Mesenchymal stem cell (in vitro differentiated cells and primary cell): ENCODE data around the gene SCN4A.

Source experiments
- DNase-seq: peaks from one replicate; pipeline ENCODE4 v3.0.0-alpha.2; 2013
- H2AFZ ChIP-seq: one replicate; pipeline ENCODE4 v1.6.1; 2013; ENCODE audit warnings: low read depth, mild to moderate bottlenecking, control low read depth, inconsistent platforms, low read length, moderate library complexity
- H2AK5ac ChIP-seq: 2 replicates; pipeline ENCODE4 v1.6.1; 2013; ENCODE audit warnings: low read length, moderate library complexity, mild to moderate bottlenecking, inconsistent platforms; ENCODE audit not compliant: severe bottlenecking
- H2BK120ac ChIP-seq: one replicate; pipeline ENCODE4 v1.6.1; 2013; ENCODE audit warnings: low read depth, mild to moderate bottlenecking, inconsistent platforms, low read length, moderate library complexity
- H2BK12ac ChIP-seq, 2 experiments: one replicate each; pipeline ENCODE4 v1.6.1; 2013; ENCODE audit warnings: inconsistent platforms in 2 of 2, low read length in 2 of 2, mild to moderate bottlenecking in 2 of 2, moderate library complexity in 2 of 2, control low read depth in 1 of 2
- H2BK15ac ChIP-seq: one replicate; pipeline ENCODE4 v1.6.1; 2013; ENCODE audit warnings: mild to moderate bottlenecking, low read depth, inconsistent platforms; ENCODE audit not compliant: poor library complexity, severe bottlenecking
- H2BK5ac ChIP-seq: 2 replicates; pipeline ENCODE4 v1.6.1; 2013; ENCODE audit warnings: low read depth, mild to moderate bottlenecking, low read length, control low read depth, inconsistent platforms; ENCODE audit not compliant: poor library complexity, severe bottlenecking
- H3K14ac ChIP-seq, 2 experiments: one replicate each; pipeline ENCODE4 v1.6.1; 2013; ENCODE audit warnings: inconsistent platforms in 2 of 2, low read length in 2 of 2, control low read depth in 1 of 2, mild to moderate bottlenecking in 1 of 2, moderate library complexity in 1 of 2
- H3K18ac ChIP-seq, 2 experiments: one replicate each; pipeline ENCODE4 v1.6.1; 2013; ENCODE audit warnings: inconsistent platforms in 2 of 2, low read length in 2 of 2, control low read depth in 1 of 2, low read depth in 1 of 2, mild to moderate bottlenecking in 1 of 2
- H3K23ac ChIP-seq, 2 experiments: one replicate each; pipeline ENCODE4 v1.6.1; 2013; ENCODE audit warnings: inconsistent platforms in 2 of 2, low read length in 2 of 2, mild to moderate bottlenecking in 2 of 2, moderate library complexity in 2 of 2, control low read depth in 1 of 2
- H3K27ac ChIP-seq: 2 replicates; pipeline ENCODE4 v1.5.1; 2013; ENCODE audit warnings: mild to moderate bottlenecking, moderate library complexity, low read length, control low read depth, inconsistent platforms; ENCODE audit not compliant: poor library complexity, severe bottlenecking
- H3K27me3 ChIP-seq, 2 experiments: 2 replicates each; pipeline versions ENCODE4 v1.6.1 to v1.7.0; 2013; ENCODE audit warnings: low read length in 2 of 2, mild to moderate bottlenecking in 2 of 2, moderate library complexity in 2 of 2, control low read depth in 1 of 2, inconsistent platforms in 1 of 2; ENCODE audit not compliant: control insufficient read depth in 1 of 2, insufficient read depth in 1 of 2
- H3K36me3 ChIP-seq, 2 experiments: 2 replicates each; pipeline versions ENCODE4 v1.6.1 to v1.7.0; 2013; ENCODE audit warnings: low read length in 2 of 2, control low read depth in 1 of 2, inconsistent platforms in 1 of 2, low read depth in 1 of 2, mild to moderate bottlenecking in 1 of 2; ENCODE audit not compliant: insufficient read depth in 2 of 2, control insufficient read depth in 1 of 2
- H3K4ac ChIP-seq, 2 experiments: one replicate each; pipeline ENCODE4 v1.6.1; 2013; ENCODE audit warnings: inconsistent platforms in 2 of 2, low read length in 2 of 2, mild to moderate bottlenecking in 2 of 2, moderate library complexity in 2 of 2, control low read depth in 1 of 2, low read depth in 1 of 2
- H3K4me1 ChIP-seq: 2 replicates; pipeline ENCODE4 v1.6.1; 2013; ENCODE audit warnings: low read depth, low read length, control low read depth; ENCODE audit not compliant: control insufficient read depth, insufficient read depth
- H3K4me2 ChIP-seq: 2 replicates; pipeline ENCODE4 v1.6.1; 2013; ENCODE audit warnings: low read length, mild to moderate bottlenecking, inconsistent platforms; ENCODE audit not compliant: poor library complexity, severe bottlenecking
- H3K4me3 ChIP-seq, 2 experiments: 2 replicates each; pipeline versions ENCODE4 v1.5.1 to v1.7.0; 2013; ENCODE audit warnings: low read length in 2 of 2, mild to moderate bottlenecking in 2 of 2, control low read depth in 1 of 2, low read depth in 1 of 2; ENCODE audit not compliant: insufficient read depth in 1 of 2
- H3K79me1 ChIP-seq: replicated peaks from 2 replicates; pipeline ENCODE4 v1.6.1; 2013; ENCODE audit warnings: mild to moderate bottlenecking, control low read depth, low read length, inconsistent platforms; ENCODE audit not compliant: poor library complexity, severe bottlenecking
- H3K9ac ChIP-seq: 2 replicates; pipeline ENCODE4 v1.7.0; 2013; ENCODE audit warnings: mild to moderate bottlenecking, low read length, moderate library complexity
- H3K9me3 ChIP-seq: 2 replicates; pipeline ENCODE4 v1.7.0; 2013; ENCODE audit warnings: mild to moderate bottlenecking, low read length; ENCODE audit not compliant: control insufficient read depth
- H4K8ac ChIP-seq: one replicate; pipeline ENCODE4 v1.6.1; 2013; ENCODE audit warnings: inconsistent platforms, mild to moderate bottlenecking, low read length, moderate library complexity
- H4K91ac ChIP-seq: one replicate; pipeline ENCODE4 v1.6.1; 2013; ENCODE audit warnings: mild to moderate bottlenecking, low read length, inconsistent platforms
- WGBS: methylation state at CpG from one replicate; pipeline ENCODE4 v1.1.7; 2013; ENCODE audit warnings: mixed read lengths; 5-methylcytosine and 5-hydroxymethylcytosine counted together

The SCN4A gene

GRCh38 chr17:63960430-63960829 is 12.3 kb downstream of the SCN4A start:
- H3K23ac ChIP-seq, result no peak overlapping the region
- H2BK12ac ChIP-seq, result no peak overlapping the region
- H3K27me3 ChIP-seq, result peaks cover 20% of the 10 kb centered on the region in 2 experiments
- no peak overlapping the region for H3K14ac ChIP-seq
- 9% methylated on average over 7 of the region's 7 CpGs for WGBS
- no peaks in the 10 kb centered on the region for H3K79me1 ChIP-seq
- peaks cover 2% of the 10 kb centered on the region for H3K4me1 ChIP-seq
- DNase-seq, result no peak
- H3K36me3 ChIP-seq, result no peaks in the 10 kb centered on the region
- H3K4me2 ChIP-seq, result no peak overlapping the region
- no peak overlapping the region for H3K9ac ChIP-seq
- no peak overlapping the region for H4K91ac ChIP-seq
- no peak overlapping the region for H2BK5ac ChIP-seq
- no peak overlapping the region for H4K8ac ChIP-seq
- no peak overlapping the region for H3K27ac ChIP-seq
- no peak overlapping the region for H2BK120ac ChIP-seq
- H3K9me3 ChIP-seq, result no peaks in the 10 kb centered on the region
- no peak overlapping the region for H3K18ac ChIP-seq
- H3K4ac ChIP-seq, result no peak overlapping the region
- H2AK5ac ChIP-seq, result no peak overlapping the region
- H2BK15ac ChIP-seq, result no peak overlapping the region
- no peak overlapping the region for H3K4me3 ChIP-seq
- H2AFZ ChIP-seq, result no peak overlapping the region

- H3K4me1 ChIP-seq, result peaks cover 2% of the 10 kb centered on the region
- H2BK15ac ChIP-seq, result no peak overlapping the region
- no peak overlapping the region for H2BK5ac ChIP-seq
- H3K14ac ChIP-seq, result no peak overlapping the region
- H2AK5ac ChIP-seq, result no peak overlapping the region
- H4K8ac ChIP-seq, result no peak overlapping the region
- WGBS, result 83% methylated on average over 9 of the region's 9 CpGs
- peak overlapping the region in 1 of 2 experiments; percentile 32 for H3K18ac ChIP-seq
- H2BK12ac ChIP-seq, result no peak overlapping the region
- no peak for DNase-seq
- H3K4me3 ChIP-seq, result no peak overlapping the region
- H3K79me1 ChIP-seq, result no peaks in the 10 kb centered on the region
- no peak overlapping the region for H2AFZ ChIP-seq
- H3K36me3 ChIP-seq, result no peaks in the 10 kb centered on the region
- no peak overlapping the region for H3K9ac ChIP-seq
- H3K4ac ChIP-seq, result no peak overlapping the region
- peaks cover 20 to 23% of the 10 kb centered on the region in 2 experiments for H3K27me3 ChIP-seq
- H3K23ac ChIP-seq, result no peak overlapping the region
- H3K4me2 ChIP-seq, result no peak overlapping the region
- H3K9me3 ChIP-seq, result no peaks in the 10 kb centered on the region
- no peak overlapping the region for H2BK120ac ChIP-seq
- H3K27ac ChIP-seq, result no peak overlapping the region
- H4K91ac ChIP-seq, result no peak overlapping the region
These were observed 12.7 kb downstream of the SCN4A start for GRCh38 chr17:63960006-63960405.

GRCh38 chr17:63956296-63956920 is 16.3 kb downstream of the SCN4A start:
- Histone ChIP-seq H2BK5ac (no peak overlapping the region), H3K9me3 (no peaks in the 10 kb centered on the region), H3K4ac (no peak overlapping the region), H4K91ac (no peak overlapping the region), H4K8ac (no peak overlapping the region), H3K9ac (no peak overlapping the region), H3K27me3 (peaks cover 20 to 48% of the 10 kb centered on the region in 2 experiments), H3K79me1 (no peaks in the 10 kb centered on the region), H2BK120ac (no peak overlapping the region), H3K4me2 (no peak overlapping the region), H3K14ac (no peak overlapping the region), H3K4me1 (peaks cover under 1% of the 10 kb centered on the region), H3K4me3 (no peak overlapping the region), H2AK5ac (no peak overlapping the region), H2BK12ac (no peak overlapping the region), H3K27ac (no peak overlapping the region), H3K23ac (no peak overlapping the region), H3K18ac (no peak overlapping the region), H2BK15ac (no peak overlapping the region), H3K36me3 (no peaks in the 10 kb centered on the region), H2AFZ (no peak overlapping the region)
- WGBS, result 91% methylated on average over 4 of the region's 5 CpGs
- peak; percentile 33 for DNase-seq

- H2BK120ac ChIP-seq, result no peak overlapping the region
- H3K9ac ChIP-seq, result no peak overlapping the region
- H3K23ac ChIP-seq, result no peak overlapping the region
- no peak overlapping the region for H3K4me3 ChIP-seq
- WGBS, result 84% methylated on average over 4 of the region's 4 CpGs
- H2BK5ac ChIP-seq, result no peak overlapping the region
- H3K4me1 ChIP-seq, result no peaks in the 10 kb centered on the region
- no peak overlapping the region for H4K8ac ChIP-seq
- no peak overlapping the region for H4K91ac ChIP-seq
- no peak overlapping the region for H2BK12ac ChIP-seq
- no peaks in the 10 kb centered on the region for H3K79me1 ChIP-seq
- H3K18ac ChIP-seq, result no peak overlapping the region
- H3K36me3 ChIP-seq, result no peaks in the 10 kb centered on the region
- H3K9me3 ChIP-seq, result no peaks in the 10 kb centered on the region
- H3K4ac ChIP-seq, result no peak overlapping the region
- H2AFZ ChIP-seq, result no peak overlapping the region
- H2AK5ac ChIP-seq, result no peak overlapping the region
- H3K4me2 ChIP-seq, result no peak overlapping the region
- no peak overlapping the region for H3K27ac ChIP-seq
- peaks cover 24 to 52% of the 10 kb centered on the region in 2 experiments for H3K27me3 ChIP-seq
- H2BK15ac ChIP-seq, result no peak overlapping the region
- no peak overlapping the region for H3K14ac ChIP-seq
- no peak for DNase-seq
These were observed 16.9 kb downstream of the SCN4A start for GRCh38 chr17:63955791-63956190.
